Dermis blood vessel endothelial cell (primary cell): ENCODE measurements around the gene MTMR10. TPM values are rescaled to one million over a fixed set of nuclear protein-coding genes. Genes with fewer than 3 reads are reported as not detected.

ENCODE experiments used
- DNase-seq: peaks from one replicate; pipeline ENCODE4 v3.0.0; 2010
- total RNA-seq: library from RNA; depleted of rRNA; stranded (reverse); fragments of >200 nt; gene quantifications from 2 replicates; pipeline ENCODE4 v1.2.3, GENCODE V29; 2014

Gene MTMR10
- total RNA-seq, 1 donor from 2014 or later: 109 TPM

DNA sequence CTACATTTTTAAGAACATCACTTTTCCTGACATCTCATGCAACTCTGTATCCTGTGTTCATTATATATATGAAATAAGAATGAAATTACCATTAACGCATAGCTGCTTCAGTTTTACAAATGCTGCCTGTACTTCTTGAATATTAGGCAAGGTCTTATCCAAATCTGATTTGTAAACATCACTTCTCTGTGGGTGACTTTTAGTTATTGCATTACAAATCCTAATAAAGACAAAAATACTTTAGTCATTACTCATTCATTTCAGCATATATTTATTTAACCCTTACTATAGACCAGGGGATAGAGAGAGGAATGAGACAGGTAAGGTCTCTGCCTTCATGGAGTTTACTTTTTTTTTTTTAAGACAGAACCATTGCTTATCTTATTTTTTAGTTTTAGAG is 36.8 kb downstream of the MTMR10 start:
- no peak for DNase-seq

DNA sequence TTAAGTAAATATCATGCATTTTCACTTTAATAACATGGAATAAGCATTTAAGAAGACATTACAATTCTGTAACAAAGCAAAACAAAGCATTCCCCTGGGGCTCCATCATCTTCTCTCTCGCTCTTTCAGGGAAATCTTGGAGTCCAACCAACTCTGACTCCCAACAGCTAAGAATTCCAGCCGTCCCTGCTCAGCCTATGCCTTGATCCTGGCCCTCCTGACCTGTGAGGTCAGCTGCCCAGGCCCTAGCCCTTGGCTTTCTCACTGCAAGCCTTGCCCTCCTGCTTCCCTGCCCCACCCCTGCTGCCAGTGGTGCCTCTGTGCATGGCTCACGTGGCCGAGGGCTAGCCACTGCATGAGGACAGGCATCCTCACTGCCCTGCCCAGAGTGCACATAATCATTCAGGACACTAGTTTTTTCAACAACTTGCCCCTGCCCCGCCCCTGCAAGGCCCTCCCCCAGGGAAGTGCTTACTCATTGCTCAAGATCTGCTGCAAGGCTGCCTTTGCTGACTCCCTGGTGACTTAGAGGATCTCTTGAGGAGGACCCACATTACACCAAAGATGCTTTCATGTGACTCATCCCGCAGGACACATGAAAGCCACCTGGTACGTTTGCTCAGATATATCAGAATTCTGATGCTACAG is 37.6 kb downstream of the MTMR10 start:
- DNase-seq: peak; percentile 71

DNA sequence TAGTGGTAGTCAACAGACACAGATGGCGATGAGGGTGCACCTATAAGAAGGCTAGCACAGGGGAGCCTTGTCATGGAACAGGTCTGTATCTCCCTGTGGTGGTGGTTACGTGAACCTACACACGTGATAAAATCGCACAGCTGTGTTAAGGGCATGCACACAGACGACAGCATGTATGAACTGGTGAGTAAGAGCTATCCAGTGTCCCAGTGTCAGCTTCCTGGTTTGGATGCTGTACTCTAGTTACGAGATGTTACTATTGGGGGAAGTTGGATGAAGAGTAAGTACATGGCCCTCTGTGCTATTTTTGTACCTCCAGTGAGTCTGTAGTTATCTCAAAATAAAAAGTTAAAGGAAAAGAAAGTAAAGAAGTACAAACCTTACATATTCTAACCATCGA is 38.2 kb downstream of the MTMR10 start:
- DNase-seq: no peak

DNA sequence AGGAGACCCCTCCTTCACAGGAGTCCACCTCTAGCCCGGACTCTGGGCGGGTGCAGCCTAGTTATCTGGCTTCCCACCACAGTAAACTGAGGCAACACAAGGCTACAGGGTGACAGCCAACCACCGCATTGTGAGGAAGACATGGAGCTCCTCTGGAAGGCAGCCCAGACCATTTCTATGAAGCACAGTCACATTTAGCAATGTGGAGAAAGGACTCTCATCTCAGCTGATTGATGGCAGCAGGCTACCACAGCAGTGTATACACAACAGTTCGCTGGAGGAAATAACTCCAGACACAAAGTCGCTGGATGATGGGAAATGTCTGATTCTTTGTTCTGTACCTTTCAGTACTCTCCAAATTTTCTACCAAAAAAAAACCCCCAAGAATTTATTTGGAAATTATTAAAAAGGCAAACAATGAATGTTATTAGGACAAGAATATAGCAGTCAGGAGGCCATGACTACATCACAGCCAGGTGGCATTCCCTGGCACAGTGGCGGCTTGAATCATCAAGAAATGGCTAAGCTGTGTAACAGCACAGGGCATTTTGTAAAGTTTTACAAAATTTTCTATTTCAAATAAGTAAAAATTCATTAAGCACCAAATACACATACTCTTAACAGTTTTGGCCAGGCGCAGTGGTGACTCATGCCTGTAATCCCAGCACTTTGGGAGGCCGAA is 47.6 kb downstream of the MTMR10 start:
- no peak for DNase-seq

DNA sequence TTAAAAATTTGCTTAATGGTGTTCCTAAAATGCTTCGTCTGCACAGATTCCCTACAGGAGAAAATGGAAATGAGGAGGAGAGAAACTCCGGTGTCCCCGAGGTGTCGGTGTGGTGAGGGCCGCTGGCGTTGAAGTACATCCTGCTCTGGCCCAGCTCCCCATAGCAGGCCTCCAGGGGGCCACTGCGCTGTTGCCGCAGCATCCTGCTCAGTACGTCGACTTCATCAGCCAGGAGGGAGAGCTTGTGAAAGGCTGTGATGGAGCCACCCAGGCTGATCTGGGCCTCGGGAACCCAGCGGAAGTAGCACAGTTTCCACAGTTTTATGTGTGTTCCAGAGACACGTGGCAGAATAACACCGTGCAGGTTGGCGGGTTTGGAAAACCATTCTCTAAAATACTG is 49.9 kb downstream of the MTMR10 start:
- DNase-seq: no peak

- DNase-seq: no peak
Observed at GRCh38 chr15:30940359-30940758, 51.1 kb downstream of the MTMR10 start.

- no peak for DNase-seq
Observed at GRCh38 chr15:30939161-30939560, 52.3 kb downstream of the MTMR10 start.

DNA sequence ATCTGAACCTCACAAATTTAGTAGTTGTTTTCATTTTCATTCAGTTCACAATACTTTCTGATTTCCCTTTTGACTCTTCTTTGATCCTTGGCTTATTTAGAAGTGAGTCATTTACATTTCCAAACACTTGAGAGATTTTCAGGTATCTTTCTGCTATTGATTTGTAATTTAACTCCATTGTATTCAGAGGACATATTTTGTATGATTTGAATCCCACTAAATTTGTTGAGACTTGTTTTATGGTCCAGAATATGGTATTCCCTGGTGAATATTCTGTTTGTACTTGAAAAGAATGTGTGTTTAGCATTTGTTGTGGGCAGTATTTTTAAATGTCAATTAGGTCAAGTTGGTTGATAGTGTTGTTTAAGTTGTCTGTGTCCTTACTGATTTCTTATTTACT is 58.1 kb downstream of the MTMR10 start:
- DNase-seq: no peak

DNA sequence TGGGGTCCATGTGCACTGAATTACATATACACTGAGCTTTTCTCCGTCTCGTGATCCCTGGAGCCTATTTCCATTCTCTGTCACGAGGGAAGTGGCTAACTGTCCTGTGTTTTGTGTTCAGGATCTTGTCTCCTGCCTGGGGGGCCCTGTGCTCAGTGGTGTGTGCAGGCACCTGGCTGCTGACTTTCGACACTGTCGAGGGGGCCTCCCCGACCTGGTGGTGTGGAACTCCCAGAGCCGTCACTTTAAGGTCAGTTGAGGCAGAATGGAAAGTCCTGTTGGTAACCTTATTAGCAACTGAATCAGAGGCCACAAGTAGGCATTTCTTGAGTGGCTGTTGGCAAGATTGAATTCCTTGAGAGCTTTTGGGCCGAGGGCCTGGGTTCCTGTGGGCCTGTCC is 61.0 kb downstream of the MTMR10 start:
- no peak for DNase-seq

GRCh38 chr15:30929982-30930381 is 61.4 kb downstream of the MTMR10 start:
- DNase-seq: no peak

DNA sequence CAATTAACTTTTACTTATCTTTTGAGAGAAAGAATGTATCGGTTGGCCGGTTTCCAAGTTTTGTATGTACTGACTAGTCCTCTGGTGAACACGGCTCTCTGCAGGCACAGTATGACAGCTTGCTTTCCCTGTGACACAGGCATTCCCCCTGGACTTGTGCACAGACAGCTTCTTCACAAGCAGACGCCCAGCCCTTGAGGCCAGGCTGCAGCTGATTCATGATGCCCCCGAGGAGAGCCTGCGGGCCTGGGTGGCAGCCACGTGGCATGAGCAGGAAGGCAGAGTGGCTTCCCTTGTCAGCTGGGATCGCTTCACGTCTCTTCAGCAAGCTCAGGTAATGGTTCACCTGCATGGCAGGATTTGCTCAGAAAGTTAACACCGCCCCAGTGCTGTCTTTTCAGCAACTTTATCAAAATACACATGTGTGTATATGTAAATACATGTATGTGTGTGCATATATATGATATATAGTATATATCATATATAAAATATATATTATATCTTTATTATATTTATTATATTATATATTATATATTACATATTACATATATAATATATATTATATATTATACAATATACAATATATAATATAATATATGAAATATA is 62.3 kb downstream of the MTMR10 start:
- no peak for DNase-seq

- DNase-seq: no peak
Observed at GRCh38 chr15:30928076-30928475, 63.4 kb downstream of the MTMR10 start.

DNA sequence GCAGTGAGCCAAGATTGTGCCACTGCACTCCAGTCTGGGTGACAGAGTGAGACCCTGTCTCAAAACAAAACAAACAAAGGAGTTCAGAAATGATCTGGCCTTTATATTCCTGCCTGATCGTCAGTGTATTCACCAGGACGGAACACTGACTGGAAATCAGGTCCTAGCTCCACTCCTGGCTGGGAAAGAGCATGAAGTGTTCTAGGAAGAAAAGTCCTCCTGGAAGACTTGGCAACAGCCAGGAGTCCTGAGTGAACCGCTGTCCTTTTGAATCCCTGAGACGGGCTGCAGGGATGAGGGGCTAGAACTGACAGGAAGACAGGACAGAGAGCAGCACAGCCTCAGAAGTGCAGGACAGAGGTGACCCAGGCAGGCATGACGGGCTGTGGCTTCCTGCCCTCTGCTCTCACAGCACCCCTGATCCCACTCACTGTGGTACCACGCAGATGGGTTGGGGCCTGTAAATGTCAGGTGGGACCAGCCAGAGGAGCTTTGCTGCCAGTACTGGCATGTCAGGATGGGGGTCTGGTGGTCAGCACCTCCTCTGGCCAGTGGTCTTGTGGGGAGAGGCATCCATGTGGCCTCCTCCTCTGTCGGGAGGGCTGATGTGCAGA is 64.2 kb downstream of the MTMR10 start:
- DNase-seq: no peak

DNA sequence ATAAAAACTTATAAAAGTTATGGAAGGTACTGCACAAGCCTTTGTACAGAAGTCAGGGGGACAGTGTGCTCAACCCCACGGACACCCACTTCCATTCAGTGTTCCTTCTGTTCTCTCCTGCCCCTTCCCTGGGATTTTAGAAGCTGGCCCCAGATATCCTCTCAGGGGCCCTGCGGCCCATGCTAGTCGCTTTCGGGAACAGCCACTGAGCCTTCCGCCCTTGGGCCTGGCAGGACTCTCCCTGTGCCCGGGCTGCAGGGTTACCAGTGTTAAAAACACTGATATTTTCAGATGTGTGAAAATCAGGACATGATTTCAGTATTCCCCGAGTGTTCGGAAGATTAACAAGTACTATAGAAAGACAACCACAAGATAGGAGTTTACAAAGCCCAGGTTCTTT is 65.3 kb downstream of the MTMR10 start:
- DNase-seq: no peak

DNA sequence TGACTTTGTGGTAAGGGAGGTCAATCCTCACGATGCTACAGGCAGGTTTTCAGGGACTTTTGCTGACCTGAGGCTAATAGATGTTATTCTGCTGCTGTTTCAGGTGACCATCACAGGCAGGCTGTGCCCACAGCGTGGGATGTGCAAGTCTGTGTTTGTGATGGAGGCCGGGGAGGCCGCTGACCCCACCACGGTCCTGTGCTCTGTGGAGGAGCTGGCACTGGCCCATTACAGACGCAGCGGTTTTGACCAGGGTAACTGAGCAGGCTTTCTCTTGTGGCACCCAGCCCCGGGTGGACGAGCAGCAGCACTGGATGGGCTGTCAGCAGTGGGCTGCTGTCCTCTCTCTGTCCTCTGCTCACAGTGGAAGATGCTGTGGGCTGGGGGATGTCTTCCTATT is 65.7 kb downstream of the MTMR10 start:
- no peak for DNase-seq

GRCh38 chr15:30924353-30924752 is 67.1 kb downstream of the MTMR10 start:
- no peak for DNase-seq

DNA sequence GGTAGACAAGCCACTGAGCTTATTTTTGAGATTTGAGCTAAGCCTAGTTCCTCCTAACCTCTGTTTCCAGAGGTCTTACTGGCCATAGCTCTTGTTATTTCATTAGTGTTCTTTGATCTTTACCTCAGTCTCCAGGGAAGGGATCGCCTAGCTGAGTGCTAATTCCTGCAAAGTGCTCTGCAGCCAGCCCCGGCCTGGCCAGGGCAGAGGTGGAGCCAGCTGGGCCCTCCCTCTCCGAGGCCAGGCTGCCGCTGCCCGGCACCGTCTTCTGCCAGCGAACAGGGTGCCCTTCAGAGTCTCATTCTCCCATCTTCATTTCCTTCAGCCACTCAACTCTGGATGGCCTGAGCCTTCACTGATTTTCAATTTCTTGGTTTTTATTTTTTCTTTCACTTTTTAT is 68.0 kb downstream of the MTMR10 start:
- peak; percentile 43 for DNase-seq

DNA sequence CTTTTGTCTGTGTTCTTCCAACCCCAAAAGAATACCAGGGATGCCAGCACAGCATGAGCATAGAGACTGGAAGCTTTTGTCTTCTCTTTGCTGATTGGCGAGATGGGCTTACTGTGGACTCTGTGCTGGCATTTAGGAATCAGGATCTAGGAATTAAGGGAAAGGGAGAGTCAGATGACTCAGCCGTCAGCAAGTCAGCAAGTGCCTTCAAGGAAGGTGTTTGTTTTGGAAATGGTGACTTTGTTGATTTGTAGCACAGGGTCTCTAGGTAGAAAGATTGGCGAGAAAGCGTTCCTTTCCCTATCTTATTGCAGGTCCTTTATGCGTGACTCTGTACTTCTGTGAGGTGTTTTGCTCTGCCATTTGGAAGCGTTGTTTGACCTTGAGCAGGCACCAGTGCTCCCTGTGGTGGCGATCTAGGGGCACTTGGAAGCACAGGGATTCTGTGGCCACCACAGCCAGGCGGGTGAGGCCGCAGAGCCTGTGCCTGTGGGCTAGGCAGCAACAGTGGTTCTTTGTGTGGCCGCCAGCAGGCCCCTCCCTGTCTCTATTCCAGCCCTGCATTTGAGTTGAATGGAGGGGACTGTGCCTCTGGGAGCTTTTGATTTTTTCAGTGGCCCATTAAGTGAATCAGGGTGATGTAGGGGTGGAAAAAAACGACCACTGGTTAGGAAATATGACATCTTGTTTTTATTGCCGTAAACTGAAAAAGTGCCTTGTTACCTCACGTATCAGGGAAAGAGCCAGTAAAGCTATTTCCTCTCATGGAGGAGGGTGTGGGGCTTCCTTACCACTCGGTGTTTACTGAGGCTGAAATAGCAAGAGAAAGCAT is 68.7 kb downstream of the MTMR10 start:
- DNase-seq: peak; percentile 77

GRCh38 chr15:30921781-30922479 is 69.5 kb downstream of the MTMR10 start:
- DNase-seq: peak; percentile 38

DNA sequence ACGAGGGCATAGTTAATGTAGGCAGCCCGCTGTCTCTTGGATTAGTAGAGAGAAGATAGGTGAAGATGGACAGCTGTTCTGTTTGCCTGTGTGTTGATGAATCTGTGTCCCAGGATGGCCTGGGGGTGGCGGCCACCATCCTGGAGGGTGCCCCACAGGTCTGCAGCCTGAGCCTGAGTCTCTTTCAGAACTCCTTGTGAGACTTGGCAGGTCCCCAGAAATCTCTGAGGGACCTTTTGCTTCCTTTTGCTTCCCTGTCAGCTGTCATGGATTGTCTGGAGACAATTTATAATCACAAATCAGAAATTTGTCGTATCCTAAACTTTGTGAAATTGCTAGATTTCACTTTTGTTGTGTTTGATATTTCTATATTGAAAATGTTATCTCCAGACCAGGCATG is 70.3 kb downstream of the MTMR10 start:
- DNase-seq: no peak

DNA sequence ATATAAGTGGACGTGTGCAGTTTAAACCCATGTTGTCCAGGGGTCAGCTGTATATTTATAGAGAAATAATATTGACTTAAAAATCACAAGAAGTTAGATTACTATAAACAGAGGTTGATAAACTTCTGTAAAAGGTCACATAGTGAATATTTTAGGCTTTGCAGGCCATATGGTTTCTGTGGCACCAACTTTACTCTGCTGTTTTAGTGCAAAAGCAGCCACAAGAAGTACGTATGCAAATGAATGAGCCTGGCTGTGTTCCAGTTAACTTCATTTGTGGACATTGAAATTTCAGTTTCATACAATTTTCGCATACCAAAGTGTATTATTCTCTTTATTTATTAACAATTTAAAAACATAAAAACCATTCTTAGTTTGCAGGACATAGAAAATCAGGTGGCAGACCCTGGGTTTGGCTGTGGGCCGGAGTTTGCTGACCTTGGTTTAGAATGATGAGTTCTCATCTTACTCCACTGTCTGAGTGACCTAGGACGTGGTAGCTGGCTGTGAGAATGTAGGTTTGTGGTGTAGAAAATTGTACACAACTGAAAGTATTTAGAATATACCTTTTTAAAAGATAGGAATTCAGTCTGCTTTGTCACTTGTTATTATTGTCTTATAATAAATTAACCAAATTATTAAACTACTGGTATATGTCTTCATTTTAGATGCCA is 71.4 kb downstream of the MTMR10 start:
- DNase-seq: no peak

DNA sequence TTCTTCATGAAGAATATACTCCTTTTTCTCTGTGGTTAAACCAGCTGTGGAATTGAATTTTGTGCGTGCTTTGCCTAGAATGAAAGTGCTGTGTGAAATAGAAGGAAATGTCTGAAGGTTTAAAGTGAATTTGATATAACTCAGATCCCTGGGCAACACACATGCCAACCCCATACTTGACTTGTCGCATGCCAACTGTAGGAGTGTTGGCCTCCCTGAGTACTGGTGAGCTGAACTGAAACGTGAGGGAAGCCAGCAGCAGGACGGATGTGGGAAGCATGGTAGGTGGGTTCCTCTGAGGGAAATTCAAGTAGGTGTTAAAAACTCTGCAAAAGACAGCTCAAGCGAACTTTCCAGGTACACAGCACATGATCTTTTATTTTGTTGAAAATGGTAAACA is 73.1 kb downstream of the MTMR10 start:
- DNase-seq: no peak
